HG03460 (cell line): ENCODE results near the gene SULT2B1.

Experiments
- ATAC-seq: cut with Tn5 transposase; IDR thresholded peaks from one replicate; pipeline ENCODE4 v1.9.1; 2021; ENCODE audit not compliant: unreplicated experiment

The SULT2B1 gene

GRCh38 chr19:48646722-48647216, 94.8 kb downstream of the SULT2B1 start:
- ATAC-seq, result no peak

DNA sequence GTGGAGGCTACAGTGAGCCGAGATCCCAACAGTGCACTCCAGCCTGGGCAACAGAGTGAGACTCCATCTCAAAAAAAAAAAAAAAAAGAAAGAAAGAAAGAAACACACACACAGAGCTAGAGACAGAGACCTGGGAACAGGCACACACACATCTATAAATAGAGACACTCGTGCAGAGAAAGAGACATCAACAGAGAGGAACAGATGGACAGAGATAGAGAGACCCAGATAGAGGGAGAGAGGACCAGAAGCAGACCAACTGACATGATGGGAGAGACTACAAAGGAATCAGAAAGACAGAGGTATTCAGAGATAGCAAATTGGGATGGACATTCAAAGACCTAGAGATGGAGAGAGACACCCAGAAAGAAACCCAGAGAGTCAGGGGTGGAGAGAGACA, 96.2 kb downstream of the SULT2B1 start:
- no peak for ATAC-seq
